Activated CD8-positive, alpha-beta T cell treated with anti-CD3 and anti-CD28 coated beads, Interleukin-2, amount 10 ng/mL, durations not matched to agents 7 days and 5 days (primary cell): ENCODE data around the gene RIMBP2. TPM values are rescaled to one million over a fixed set of nuclear protein-coding genes. Genes with fewer than 3 reads are reported as not detected.

ENCODE experiments used
- ATAC-seq: fragments of 150-1000 bp; cut with Tn5 transposase; one replicate; pipeline ENCODE4 v1.10.0; 2021; ENCODE audit warnings: moderate library complexity
- CTCF ChIA-PET: fragments of 350-600 bp; sonication (Branson Sonifier 250); formaldehyde crosslinking; loops from one replicate; lab custom pipeline; 2021; ENCODE audit warnings: antibody characterized with exemption; lab: Charles Lee
- POLR2A ChIA-PET: fragments of 350-600 bp; sonication (Branson Sonifier 250); formaldehyde crosslinking; loops from one replicate; lab custom pipeline; 2021; ENCODE audit warnings: antibody characterized with exemption; lab: Charles Lee
- DNase-seq: peaks from one replicate; pipeline ENCODE4 v3.0.0-alpha.2; 2020
- H3K27ac Mint-ChIP-seq: one replicate; pipeline ENCODE4 v1.8.0; 2021; ENCODE audit warnings: mild to moderate bottlenecking, mixed read lengths
- H3K27me3 Mint-ChIP-seq: one replicate; pipeline ENCODE4 v1.8.0; 2021; ENCODE audit warnings: low read depth, mixed read lengths
- H3K36me3 Mint-ChIP-seq: one replicate; pipeline ENCODE4 v1.8.0; 2021; ENCODE audit warnings: low read depth, mixed read lengths
- H3K4me1 Mint-ChIP-seq: one replicate; pipeline ENCODE4 v1.8.0; 2021; ENCODE audit warnings: low read depth, mixed read lengths
- H3K4me3 Mint-ChIP-seq: one replicate; pipeline ENCODE4 v1.8.0; 2021; ENCODE audit warnings: mild to moderate bottlenecking, mixed read lengths
- H3K9me3 Mint-ChIP-seq: one replicate; pipeline ENCODE4 v1.8.0; 2022; ENCODE audit warnings: mixed read lengths; ENCODE audit not compliant: insufficient read depth
- total RNA-seq, 2 experiments: library from RNA; stranded (reverse); gene quantifications; one replicate each; pipeline ENCODE4 v1.2.3, GENCODE V29; 2021

Gene RIMBP2
- total RNA-seq, 2 experiments from 2014 or later = not detected

GRCh38 chr12:130459916-130460315 is 256.2 kb downstream of the RIMBP2 start:
- CTCF ChIA-PET = no interaction called here

GRCh38 chr12:130458341-130458740 is 257.8 kb downstream of the RIMBP2 start:
- ATAC-seq (no peak), DNase-seq (no peak)
- ChIA-PET POLR2A (no interaction called here), CTCF (no interaction called here)
- H3K27me3 Mint-ChIP-seq = no peaks in the 10 kb centered on the region
- H3K4me3 Mint-ChIP-seq = no peak overlapping the region
- H3K9me3 Mint-ChIP-seq = no peaks in the 10 kb centered on the region
- H3K36me3 Mint-ChIP-seq = no peaks in the 10 kb centered on the region
- H3K4me1 Mint-ChIP-seq = no peaks in the 10 kb centered on the region
- H3K27ac Mint-ChIP-seq = no peak overlapping the region

More at GRCh38 chr12:130459916-130460315, 256.2 kb downstream of the RIMBP2 start:
- Mint-ChIP-seq H3K4me1 (no peaks in the 10 kb centered on the region), H3K4me3 (no peak overlapping the region), H3K9me3 (no peaks in the 10 kb centered on the region), H3K36me3 (no peaks in the 10 kb centered on the region), H3K27me3 (no peaks in the 10 kb centered on the region), H3K27ac (no peak overlapping the region)
- no peak for ATAC-seq
- no peak for DNase-seq
- POLR2A ChIA-PET = no interaction called here

GRCh38 chr12:130457215-130457614 is 258.9 kb downstream of the RIMBP2 start:
- CTCF ChIA-PET = no interaction called here
- ATAC-seq = no peak

GRCh38 chr12:130456375-130457199 is 259.5 kb downstream of the RIMBP2 start:
- CTCF ChIA-PET = no interaction called here
- POLR2A ChIA-PET = no interaction called here
- Mint-ChIP-seq H3K36me3 (no peaks in the 10 kb centered on the region), H3K9me3 (no peaks in the 10 kb centered on the region), H3K4me1 (no peaks in the 10 kb centered on the region), H3K27ac (no peak overlapping the region), H3K27me3 (no peaks in the 10 kb centered on the region), H3K4me3 (no peak overlapping the region)
- ATAC-seq = no peak
- DNase-seq = no peak

More at GRCh38 chr12:130457215-130457614, 258.9 kb downstream of the RIMBP2 start:
- no peak for DNase-seq
- no peak overlapping the region for H3K4me3 Mint-ChIP-seq
- no peaks in the 10 kb centered on the region for H3K36me3 Mint-ChIP-seq
- POLR2A ChIA-PET = no interaction called here
- H3K9me3 Mint-ChIP-seq = no peaks in the 10 kb centered on the region
- no peak overlapping the region for H3K27ac Mint-ChIP-seq
- no peaks in the 10 kb centered on the region for H3K4me1 Mint-ChIP-seq
- H3K27me3 Mint-ChIP-seq = no peaks in the 10 kb centered on the region

GRCh38 chr12:130455161-130455560 is 260.9 kb downstream of the RIMBP2 start:
- no peak for DNase-seq
- CTCF ChIA-PET = no interaction called here
- H3K27me3 Mint-ChIP-seq = no peaks in the 10 kb centered on the region
- no peak overlapping the region for H3K27ac Mint-ChIP-seq
- H3K9me3 Mint-ChIP-seq = no peaks in the 10 kb centered on the region
- no peaks in the 10 kb centered on the region for H3K36me3 Mint-ChIP-seq
- no peaks in the 10 kb centered on the region for H3K4me1 Mint-ChIP-seq
- no peak for ATAC-seq
- POLR2A ChIA-PET = no interaction called here
- no peak overlapping the region for H3K4me3 Mint-ChIP-seq

GRCh38 chr12:130454296-130454695 is 261.8 kb downstream of the RIMBP2 start:
- Mint-ChIP-seq H3K4me3 (no peak overlapping the region), H3K36me3 (no peaks in the 10 kb centered on the region), H3K27ac (no peak overlapping the region), H3K4me1 (no peaks in the 10 kb centered on the region), H3K9me3 (no peaks in the 10 kb centered on the region), H3K27me3 (no peaks in the 10 kb centered on the region)
- no peak for DNase-seq
- ChIA-PET POLR2A (no interaction called here), CTCF (no interaction called here)
- ATAC-seq = no peak

- POLR2A ChIA-PET = no interaction called here
- Mint-ChIP-seq H3K27me3 (no peaks in the 10 kb centered on the region), H3K36me3 (no peaks in the 10 kb centered on the region), H3K4me1 (no peaks in the 10 kb centered on the region), H3K9me3 (no peaks in the 10 kb centered on the region), H3K4me3 (no peak overlapping the region), H3K27ac (no peak overlapping the region)
- ATAC-seq (no peak), DNase-seq (no peak)
- CTCF ChIA-PET = no interaction called here
These were observed 263.6 kb downstream of the RIMBP2 start for GRCh38 chr12:130452546-130452945.

- no peaks in the 10 kb centered on the region for H3K27me3 Mint-ChIP-seq
- DNase-seq (no peak), ATAC-seq (no peak)
- H3K4me3 Mint-ChIP-seq = no peak overlapping the region
- ChIA-PET CTCF (no interaction called here), POLR2A (no interaction called here)
- H3K36me3 Mint-ChIP-seq = no peaks in the 10 kb centered on the region
- no peaks in the 10 kb centered on the region for H3K9me3 Mint-ChIP-seq
- no peaks in the 10 kb centered on the region for H3K4me1 Mint-ChIP-seq
- H3K27ac Mint-ChIP-seq = no peak overlapping the region
These were observed 264.8 kb downstream of the RIMBP2 start for GRCh38 chr12:130451001-130451930.

GRCh38 chr12:130449291-130449690 is 266.8 kb downstream of the RIMBP2 start:
- H3K27ac Mint-ChIP-seq = no peak overlapping the region
- H3K9me3 Mint-ChIP-seq = no peaks in the 10 kb centered on the region
- H3K4me1 Mint-ChIP-seq = no peaks in the 10 kb centered on the region
- DNase-seq = no peak
- ATAC-seq = no peak
- no peaks in the 10 kb centered on the region for H3K27me3 Mint-ChIP-seq
- no peak overlapping the region for H3K4me3 Mint-ChIP-seq
- ChIA-PET POLR2A (no interaction called here), CTCF (no interaction called here)
- H3K36me3 Mint-ChIP-seq = no peaks in the 10 kb centered on the region

- DNase-seq (no peak), ATAC-seq (no peak)
- ChIA-PET POLR2A (no interaction called here), CTCF (no interaction called here)
- no peaks in the 10 kb centered on the region for H3K36me3 Mint-ChIP-seq
- H3K4me3 Mint-ChIP-seq = no peak overlapping the region
- no peaks in the 10 kb centered on the region for H3K4me1 Mint-ChIP-seq
- no peak overlapping the region for H3K27ac Mint-ChIP-seq
- no peaks in the 10 kb centered on the region for H3K27me3 Mint-ChIP-seq
- no peaks in the 10 kb centered on the region for H3K9me3 Mint-ChIP-seq
These were observed 267.9 kb downstream of the RIMBP2 start for GRCh38 chr12:130448044-130448821.

GRCh38 chr12:130447655-130447965 is 268.5 kb downstream of the RIMBP2 start:
- ATAC-seq = no peak
- Mint-ChIP-seq H3K27ac (no peak overlapping the region), H3K4me3 (no peak overlapping the region), H3K27me3 (no peaks in the 10 kb centered on the region), H3K4me1 (no peaks in the 10 kb centered on the region), H3K36me3 (no peaks in the 10 kb centered on the region), H3K9me3 (no peaks in the 10 kb centered on the region)
- ChIA-PET POLR2A (no interaction called here), CTCF (no interaction called here)
- no peak for DNase-seq
